Limb (tissue), 2 donors: ENCODE results near the gene TIMP2.
"Not testable (repeated sequence)": the region's sequence is repeated elsewhere in the genome, so short reads cannot be mapped to it uniquely, and the experiment has no call there.

Source experiments
- DNase-seq, 2 donors: peaks; one replicate each; pipeline ENCODE4 v3.0.0-alpha.2; 2016; ENCODE audit errors: extremely low spot score in 2 of 2

TIMP2 gene

DNA sequence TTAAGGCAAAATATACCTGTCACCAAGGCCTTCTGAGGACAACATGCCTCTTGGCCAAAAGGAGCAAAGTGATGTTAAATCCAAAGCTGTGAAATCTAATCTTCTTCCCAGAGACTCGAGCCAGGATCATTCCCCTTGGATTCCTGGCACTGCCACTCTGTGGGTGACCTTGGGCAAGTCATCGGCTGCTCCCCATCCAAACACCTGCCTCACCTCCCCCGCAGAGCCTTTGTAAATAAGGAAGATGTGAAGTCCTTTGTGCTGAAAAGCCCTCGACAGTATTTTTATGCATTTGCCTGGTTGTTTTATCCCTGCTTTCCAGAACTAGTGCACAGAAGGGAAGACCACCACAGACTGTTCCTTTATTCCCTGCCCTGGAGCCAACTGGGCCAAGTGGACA is 16.8 kb downstream of the TIMP2 start:
- no peak for DNase-seq

DNA sequence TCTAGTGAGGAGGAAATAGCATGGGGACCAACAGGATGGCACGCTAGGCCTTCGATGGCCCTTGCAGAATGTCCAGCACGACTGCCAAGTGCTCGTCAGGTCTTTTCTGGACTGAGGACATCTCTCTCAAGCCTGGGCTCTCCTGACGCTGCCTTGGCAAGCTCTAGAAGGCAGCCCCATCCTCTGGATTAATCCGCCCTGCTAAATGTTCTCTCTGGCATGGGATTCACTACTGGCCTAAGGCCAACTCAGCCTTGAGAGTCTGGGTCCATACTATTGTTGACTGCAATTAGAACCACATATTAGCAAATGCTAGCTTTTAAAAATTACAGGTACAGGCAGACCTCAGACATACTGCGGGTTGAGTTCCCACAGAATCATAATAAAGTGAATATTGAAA is 19.6 kb downstream of the TIMP2 start:
- no peak for DNase-seq

DNA sequence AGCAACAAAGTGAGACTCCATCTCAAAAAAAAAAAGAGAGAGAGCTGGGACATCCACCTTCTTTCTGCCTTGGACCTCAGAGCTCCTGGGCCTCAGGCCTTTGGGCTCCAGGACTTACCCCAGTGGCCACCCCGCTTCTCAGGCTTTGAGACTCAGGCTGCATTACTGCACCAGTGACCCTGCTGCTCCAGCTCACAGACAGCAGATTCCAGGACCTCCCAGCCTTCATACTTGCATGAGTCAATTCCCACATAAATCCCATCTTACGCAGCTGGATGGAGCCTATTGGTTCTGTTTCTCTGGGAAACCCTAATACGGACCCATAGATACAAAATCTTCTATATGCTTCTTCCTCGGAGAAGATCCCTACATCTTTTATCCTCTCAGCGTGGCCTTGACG is 20.1 kb downstream of the TIMP2 start:
- no peak for DNase-seq

DNA sequence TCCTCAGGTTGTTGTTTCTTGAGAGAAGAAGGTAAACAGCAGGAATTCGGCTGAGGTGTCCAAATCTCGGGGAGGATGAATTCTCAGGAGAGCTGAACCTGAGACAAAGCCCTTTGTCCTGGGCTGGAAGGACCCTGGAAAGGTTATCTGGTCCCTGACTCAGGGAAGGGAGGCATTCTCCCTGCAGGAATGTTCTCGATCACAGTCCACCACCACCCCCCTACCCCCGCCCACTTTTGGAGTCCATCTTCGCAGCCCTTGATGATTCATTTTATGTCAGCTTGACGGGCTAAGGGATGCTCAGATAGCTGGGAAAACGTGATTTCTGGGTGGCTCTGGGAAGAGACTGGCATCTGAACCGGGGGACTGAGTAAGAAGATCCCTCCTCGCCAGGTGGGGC is 20.8 kb downstream of the TIMP2 start:
- no peak for DNase-seq

DNA sequence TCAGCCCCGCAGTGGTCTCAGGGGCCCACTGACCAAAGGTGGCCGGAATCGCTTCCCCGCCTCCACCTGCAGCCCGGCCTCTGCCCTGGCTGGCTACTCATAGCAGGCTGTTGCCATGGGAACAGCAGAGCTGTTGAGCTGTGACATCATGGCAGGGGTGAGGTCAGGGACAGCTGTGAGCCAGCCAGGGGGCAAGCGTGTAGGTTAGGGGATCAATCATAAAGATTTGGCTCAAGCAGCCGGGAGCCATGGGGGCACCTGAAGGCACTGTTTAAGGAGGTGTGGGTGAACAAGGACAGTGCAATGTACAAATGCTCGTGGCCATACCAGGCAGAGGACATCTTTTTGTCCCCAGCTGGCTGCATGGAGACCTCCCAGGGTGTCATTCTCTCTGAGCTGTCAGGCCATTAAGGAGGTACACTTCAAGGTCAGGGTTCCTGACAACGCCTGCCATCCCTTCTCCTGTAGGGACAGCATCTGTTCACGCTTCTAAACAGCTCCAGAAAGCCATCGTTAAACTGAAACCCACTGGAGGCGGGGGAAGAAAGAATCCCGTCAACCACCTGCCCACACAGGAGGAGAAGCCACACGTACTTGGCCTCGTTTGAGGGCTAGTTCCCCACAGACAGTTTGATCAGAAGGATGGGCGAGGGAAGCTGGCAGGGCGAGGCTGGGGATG is 21.9 kb downstream of the TIMP2 start, which contains the start of gene CEP295NL:
CEP295NL (minus strand) TSS at position 101 of the 679 bp plus-strand sequence. CDS start 1,373 bp downstream, outside the sequence.
- DNase-seq: no peak

DNA sequence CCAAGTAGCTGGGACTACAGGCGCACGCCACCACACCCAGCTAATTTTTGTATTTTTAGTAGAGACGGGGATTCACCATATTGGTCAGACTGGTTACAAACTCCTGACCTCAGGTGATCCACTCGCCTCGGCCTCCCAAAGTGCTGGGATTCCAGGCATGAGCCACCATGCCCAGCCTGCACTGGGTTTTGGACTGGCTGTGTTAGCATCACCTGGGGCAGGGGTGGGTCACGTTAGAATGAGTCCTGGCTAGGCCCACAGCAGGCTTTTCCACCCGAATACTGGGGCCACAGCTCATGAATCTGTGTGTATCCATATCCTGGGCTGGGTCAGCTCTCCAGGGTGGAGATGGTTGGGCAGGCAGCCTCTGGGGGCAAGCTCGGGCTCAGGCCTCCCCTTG is 23.0 kb downstream of the TIMP2 start:
- DNase-seq: not testable (repeated sequence)

DNA sequence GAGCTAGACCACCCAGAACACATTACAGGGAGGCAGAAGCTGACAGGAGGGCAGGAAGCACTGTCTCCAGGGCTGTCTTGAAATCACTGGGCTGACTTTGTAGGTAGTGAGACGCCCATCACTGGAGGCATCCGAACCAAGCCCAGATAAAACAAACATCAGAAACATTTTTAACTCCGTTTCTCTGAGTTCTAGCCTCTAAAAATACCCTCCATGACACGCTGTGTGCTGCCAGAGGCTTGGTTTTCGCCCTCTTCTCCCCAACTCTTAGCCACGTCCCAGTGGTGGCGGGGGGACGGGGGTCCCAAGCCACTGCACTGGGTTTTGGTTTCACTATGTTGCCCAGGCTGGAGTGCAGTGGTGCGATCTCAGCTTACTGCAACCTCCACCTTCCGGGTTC is 23.4 kb downstream of the TIMP2 start:
- DNase-seq: no peak

DNA sequence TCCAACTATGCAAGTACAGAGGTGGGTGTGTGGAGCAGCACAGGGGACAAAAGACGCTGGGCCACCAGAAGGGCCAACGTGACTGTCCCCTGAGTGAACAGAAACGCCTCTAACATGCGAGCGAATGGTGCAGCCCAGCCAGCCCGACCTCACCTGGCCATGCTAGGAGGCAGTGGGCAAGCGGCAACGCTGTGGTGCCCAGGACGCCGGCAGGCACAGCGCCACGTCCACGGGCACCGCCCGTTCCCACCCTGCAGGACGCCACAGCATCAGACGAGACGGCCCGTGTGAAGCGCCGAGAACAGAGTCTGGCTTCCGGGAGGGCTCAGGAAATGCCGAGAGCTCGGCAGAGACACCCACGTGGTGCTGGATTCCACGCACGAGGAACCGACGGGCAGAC is 24.4 kb downstream of the TIMP2 start:
- DNase-seq: no peak

DNA sequence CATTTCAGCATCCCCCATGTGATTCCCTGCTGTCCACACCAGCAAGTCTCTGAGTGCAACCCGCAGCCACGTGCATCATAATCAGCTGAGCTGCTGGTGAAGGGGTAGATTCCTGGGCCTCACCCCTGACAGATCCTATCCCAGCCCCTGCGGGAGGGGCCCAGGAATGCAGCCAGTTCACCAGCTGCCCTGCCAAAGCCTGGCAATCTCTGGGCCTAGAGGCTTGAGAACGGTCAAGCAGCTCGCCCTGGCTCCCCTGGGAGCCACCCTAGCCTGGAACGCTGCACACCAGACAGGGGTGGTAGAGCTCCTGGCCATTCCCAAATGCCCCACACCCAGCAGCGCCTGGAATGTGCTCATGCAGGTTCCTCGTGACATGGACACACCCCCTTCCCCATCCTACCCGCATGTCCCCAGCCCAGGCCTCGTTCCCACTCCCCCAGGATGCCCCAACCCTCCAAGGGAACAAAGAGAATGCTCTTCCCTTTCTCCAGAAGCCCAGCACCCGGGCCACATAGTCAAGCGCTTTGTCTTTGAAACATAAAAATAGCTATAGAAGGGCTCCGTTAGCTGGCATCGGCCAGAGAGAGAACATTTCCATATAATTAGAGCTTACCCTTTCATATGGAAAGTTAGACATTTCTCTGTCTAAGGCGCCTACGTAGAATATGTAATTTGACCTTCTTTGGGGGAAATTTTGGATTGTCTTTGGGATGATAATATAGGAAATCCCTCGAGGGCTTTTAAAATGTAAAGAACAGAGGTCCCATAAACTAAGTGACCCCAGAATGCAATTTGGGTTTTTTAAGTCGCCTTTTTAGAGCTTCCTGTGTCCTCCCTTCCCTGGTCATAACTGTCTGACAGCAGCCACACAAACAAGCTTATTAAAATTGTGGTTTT is 25.6 kb downstream of the TIMP2 start:
- DNase-seq: no peak

DNA sequence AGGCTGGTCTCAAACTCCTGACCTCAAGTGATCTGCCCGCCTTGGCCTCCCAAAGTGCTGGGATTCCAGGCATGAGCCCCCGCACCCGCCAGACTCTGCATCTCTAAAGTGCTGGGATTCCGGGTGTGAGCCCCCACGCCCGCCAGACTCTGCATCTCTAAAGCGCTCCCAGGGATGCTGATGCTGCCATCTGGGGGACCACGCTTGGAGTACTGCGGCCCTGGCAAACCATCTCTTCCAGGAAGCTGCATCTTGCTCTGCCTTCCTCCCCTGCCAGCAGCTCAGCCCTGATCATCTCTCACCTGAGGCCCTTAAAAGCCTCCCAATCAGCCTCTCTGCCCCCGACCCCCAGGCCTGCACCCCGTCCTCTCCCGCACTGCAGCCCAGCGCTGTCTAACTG is 26.2 kb downstream of the TIMP2 start:
- no peak for DNase-seq

DNA sequence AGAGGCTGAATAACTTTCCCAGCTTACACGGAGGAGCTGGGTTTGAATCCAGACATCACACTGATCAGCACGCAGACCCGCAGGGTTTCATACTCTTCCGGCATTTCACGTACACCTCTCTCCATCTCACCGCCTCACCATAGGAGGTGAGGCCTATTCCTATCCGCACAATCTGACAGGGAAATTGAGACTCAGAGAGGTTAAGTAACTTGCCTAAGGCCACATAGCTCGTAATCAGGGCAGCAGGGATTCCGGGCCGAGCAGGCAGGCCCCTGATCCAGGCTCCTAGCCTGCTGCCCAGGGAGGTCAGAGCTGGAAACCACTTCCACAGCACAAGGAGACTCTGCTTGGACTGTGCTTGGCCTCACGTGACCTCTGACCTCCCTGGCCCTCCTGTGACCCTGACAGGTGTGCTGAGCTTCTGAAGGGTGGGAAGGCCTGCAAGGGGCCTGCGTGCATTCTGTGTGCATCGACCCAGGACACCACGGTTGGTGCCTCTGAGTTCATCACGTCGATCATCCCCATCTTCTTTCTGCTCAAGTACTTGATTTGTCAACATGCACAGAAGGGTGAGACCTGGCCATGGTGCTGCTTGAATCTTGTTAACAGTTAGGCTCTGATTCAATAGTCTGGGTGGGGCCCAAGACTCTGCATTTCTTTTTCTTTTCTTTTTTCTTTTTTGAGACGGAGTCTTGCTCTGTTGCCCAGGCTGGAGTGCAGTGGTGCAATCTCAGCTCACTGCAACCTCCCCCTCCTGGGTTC is 26.9 kb downstream of the TIMP2 start:
- no peak for DNase-seq

DNA sequence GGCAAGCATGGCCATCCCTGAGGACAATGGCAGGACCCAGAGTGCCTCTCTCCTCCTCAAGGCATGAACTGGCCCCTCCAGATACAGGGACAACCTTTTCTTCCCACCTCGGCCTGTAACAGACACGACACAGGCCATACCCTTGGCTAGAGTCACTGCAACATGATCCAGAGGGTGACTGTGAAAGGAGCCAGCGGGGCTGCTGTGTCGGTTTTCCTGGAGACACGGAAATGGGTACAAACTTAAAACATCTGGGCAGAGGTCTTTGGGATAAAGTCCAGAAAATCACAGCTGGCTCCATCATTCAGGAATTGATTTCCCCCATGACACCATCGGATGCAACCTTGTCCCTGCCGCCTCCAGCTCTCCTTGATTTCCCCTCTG is 27.5 kb downstream of the TIMP2 start:
- no peak for DNase-seq

DNA sequence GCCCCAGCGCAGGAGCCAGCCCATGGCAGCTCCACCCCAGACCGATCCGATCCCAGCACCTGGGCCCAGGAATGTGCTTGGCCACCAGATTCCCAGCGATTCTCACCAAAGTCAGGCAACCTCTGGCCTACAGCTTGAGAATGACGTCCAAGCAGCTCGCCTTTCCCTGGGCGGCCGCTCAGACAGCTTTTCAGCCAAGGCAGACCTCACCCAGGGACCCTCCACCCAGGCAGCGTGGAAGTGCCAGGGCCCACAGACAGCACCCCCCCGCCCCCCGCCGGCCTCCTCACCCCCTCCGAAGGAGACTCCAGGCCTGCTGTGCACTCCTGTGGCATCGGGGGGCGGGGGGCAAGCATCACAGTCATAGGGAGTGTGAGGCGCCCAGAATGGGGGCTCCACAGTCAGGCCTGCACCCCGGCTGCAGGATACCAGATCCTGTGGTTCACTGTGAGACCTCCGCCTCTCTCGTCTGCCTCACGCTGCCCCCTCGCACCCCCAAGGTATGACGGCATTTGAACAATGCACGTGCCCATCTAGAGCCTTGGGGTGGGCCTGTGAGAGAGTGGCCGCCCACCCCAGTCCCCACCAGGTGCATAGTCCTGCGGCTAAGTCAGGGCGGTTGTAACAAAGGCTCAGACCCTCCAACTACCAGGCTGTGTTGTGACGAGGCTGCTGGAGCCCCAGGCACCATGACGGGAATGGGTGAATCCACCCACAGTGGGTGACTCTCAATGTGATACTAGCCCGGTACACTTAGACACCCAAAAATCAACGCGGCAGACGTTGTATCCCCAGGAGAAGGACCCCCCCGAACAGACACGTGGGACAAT is 28.1 kb downstream of the TIMP2 start:
- DNase-seq: no peak

DNA sequence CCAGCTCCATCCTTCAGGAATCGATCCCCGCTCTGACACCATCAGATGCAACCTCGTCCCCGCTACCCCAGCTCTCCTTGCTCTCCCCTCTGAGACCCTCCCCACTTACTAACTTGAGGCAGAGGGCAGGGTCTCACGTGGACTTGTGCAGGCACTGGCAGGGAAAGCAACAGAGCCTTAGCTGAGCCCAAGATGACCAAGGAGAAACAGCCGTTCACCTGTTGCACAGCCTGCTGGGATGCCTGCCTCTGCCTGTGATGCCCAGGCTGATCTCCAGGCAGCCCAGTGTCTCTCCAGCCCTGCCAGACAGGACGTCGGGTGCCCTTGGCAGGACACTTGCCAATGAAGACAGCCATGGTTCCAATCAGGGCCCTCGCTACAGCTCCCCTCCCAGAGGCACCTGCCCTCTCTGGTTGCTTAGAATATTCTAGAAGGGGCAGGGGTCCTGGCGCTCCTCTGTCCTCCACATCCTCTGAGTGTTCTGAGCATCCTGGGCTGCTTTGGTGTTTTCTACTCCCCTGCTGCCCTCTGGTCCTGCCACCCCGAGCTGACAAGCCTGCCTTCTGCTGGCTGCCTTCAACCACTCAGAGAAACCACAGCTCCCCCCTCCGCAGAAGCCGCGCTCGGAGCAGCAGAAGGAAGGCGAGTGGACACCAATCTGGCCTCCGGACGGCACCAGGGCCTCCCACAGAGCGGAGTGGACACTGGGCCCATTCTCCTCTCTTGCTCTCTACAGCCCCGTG is 28.9 kb downstream of the TIMP2 start:
- DNase-seq: no peak

DNA sequence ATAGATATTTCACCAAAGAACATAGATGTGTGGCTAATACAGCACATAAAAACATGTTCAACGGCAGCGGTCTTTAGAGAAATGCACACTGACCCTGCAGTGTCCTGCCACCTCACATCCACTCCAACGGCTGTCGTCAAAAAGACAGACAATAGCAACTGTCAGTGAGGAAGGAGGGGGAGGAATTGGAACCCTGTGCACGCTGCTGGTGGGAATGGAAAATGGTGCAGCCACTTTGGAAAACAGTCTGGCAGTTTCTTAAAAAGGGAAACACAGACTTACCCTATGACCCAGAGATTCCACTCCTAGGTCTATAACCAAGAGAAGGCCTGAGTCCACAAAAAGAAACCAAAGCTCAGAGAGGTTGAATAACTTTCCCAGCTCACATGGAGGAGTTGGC is 29.9 kb downstream of the TIMP2 start:
- no peak for DNase-seq

DNA sequence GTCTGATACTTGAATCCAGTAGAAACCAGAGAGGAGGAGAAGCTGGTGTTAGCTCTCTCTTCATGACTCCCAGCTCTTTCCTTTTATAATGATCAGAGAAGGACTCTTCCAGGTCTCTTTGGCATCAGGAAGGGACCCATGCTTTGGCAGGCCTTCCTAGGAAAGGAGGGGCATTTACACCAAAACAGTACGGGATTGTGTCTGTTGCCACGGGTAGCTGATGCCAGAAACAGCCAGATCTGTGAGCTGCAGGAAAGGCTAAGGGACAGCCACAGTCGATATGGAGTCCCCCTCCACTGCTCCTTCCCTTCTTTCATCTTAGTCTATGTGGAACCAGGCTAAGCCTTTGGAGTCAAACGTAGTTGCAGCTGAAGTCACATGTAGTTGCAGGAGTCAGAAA is 31.5 kb downstream of the TIMP2 start:
- DNase-seq: no peak

DNA sequence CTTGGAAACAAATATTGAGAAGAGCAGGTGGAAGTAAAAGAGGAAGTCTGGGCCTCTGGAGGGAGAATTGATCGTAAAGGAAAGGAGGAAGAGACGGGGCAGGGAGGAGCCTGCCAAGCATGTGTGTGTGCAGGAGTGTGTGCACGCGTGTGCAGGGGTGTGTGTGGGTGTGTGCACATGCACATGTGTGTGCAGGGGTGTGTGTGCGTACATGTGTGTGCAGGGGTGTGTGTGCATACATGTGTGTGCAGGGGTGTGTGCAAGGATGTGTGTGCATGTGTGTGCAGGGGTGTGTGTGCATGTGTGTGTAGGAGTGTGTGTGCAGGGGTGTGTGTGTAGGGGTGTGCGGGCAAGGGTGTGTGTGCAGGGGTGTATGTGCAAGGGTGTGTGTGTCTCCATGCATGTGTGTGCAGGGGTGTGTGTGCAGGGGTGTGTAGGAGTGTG is 32.2 kb downstream of the TIMP2 start:
- no peak for DNase-seq

DNA sequence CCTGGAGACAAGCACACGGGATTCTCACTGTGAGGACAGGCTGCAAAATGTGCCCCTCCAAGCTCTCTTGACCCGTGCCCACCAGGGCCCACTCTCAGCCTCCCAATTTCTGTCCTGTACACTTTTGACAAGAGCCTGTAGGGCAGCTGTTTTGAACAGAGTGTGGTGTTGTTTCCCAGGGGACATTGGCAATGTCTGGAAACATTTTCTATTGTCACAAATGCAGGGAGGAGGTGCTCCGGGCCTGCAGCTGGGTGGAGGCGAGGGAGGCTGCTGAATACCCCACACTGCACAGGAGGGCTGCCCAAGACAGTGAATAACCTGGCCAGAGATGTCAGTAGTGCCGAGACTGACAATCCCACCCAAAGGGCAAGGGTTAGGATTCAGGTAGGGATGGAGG is 32.7 kb downstream of the TIMP2 start:
- no peak for DNase-seq

DNA sequence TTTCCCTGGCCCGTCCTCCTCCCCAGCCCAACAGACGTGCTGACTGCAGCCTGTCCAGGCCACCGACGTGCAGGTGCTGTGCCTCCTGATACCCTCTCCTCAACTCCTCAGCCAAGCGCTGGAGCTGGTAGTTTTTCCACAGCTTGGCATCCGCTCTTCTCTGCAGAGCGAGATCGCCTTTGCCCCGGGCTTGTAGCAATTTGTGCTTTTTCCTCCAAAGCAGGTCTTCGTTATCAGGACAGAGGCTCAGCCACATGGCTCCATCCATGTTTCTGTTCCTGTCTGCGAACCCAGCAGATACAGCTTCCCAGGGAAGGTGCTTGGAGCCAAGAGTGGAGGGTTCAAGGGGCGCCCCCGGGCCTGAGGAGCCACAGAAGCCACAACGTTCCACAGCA is 33.1 kb downstream of the TIMP2 start:
- no peak for DNase-seq

DNA sequence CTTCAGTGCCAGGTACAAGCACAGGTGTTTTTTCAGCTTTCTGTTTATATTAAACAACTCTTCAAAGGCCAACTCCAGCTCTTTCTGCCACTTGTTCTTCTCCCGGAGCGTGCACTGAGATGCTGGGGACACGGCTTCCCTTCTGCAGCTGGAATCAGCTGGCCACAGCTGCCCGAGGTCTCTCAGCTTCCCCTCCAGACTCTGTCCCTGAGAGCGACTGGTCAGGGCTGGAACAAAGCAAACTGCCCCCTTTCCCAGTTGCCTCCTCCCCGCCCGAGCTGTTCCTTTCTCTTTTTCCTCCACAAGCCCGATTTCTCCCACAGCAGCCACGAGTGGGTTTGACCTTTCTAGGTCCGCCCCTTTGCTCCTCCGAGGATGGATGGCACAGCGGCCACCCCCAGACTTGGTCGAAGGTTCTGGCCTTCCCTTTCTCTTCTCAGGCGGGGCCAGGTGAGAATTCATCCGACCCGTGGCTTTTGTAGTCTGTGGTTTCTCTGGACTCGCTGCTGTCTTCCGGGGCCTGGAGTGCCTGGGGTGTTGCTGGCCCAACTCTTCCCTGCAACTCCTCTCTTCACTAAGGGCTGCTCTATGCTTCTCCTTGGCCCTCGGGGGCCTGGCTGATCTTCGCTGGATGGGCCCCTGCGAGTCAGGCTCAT is 33.7 kb downstream of the TIMP2 start:
- DNase-seq: no peak
